ENCODE data around the gene APOC1. TPM values are rescaled to one million over a fixed set of nuclear protein-coding genes. Genes with fewer than 3 reads are reported as not detected.

The APOC1 gene
- total RNA-seq, 4 donors from 2014 or later, result 3.0 to 7.4 (median 3.5) TPM; not detected in 1

GRCh38 chr19:44890366-44891015 lies 23.9 kb upstream of the APOC1 start:
- Histone ChIP-seq H3K27me3 (no peaks in the 10 kb centered on the region), H3K27ac (peak overlapping the region; percentile 85 to 96), H3K36me3 (no peaks in the 10 kb centered on the region), H3K4me1 (peaks cover 4 to 14% of the 10 kb centered on the region in 2 donors), H3K4me3 (peak overlapping the region; percentile 50 to 59), H3K9me3 (no peaks in the 10 kb centered on the region)
- peak in 1 of 2 donors; percentile 100 for DNase-seq
- TF ChIP-seq POLR2A (IDR thresholded peaks at IDR 0.05) (peak; percentile 65 to 66), CTCF (IDR thresholded peaks at IDR 0.05) (no peak)
- intact Hi-C loops (cut with DNase I; ENCODE audit: low total_unique reads), result no loop called here

- intact Hi-C loops (cut with DNase I; ENCODE audit: low total_unique reads), result no loop called here
- H3K36me3 ChIP-seq, result no peaks in the 10 kb centered on the region
- peak in 1 of 2 donors; percentile 100 for DNase-seq
These were observed 23.2 kb upstream of the APOC1 start, which contains the start of gene TOMM40 for GRCh38 chr19:44891016-44891882. TOMM40 (plus strand) TSS chr19:44891254; CDS start chr19:44891416, 162 bp downstream.

GRCh38 chr19:44892932-44893331 lies 21.5 kb upstream of the APOC1 start:
- Histone ChIP-seq H3K36me3 (no peaks in the 10 kb centered on the region), H3K4me3 (no peak overlapping the region), H3K27ac (no peak overlapping the region), H3K9me3 (no peaks in the 10 kb centered on the region), H3K27me3 (no peaks in the 10 kb centered on the region), H3K4me1 (peaks cover 4 to 14% of the 10 kb centered on the region in 2 donors)
- intact Hi-C loops (cut with DNase I; ENCODE audit: low total_unique reads), result no loop called here
- DNase-seq, result no peak
- TF ChIP-seq POLR2A (IDR thresholded peaks at IDR 0.05), result no peak
- TF ChIP-seq CTCF (IDR thresholded peaks at IDR 0.05), result no peak

More at GRCh38 chr19:44891016-44891882, 23.2 kb upstream of the APOC1 start, which contains the start of gene TOMM40:
- no peaks in the 10 kb centered on the region for H3K27me3 ChIP-seq
- H3K4me3 ChIP-seq, result peak within 1 kb of the TSS; percentile 53 to 86
- H3K27ac ChIP-seq, result peak within 1 kb of the TSS; percentile 85 to 96
- peak in 1 of 4 experiments; percentile 2 for TF ChIP-seq CTCF (IDR thresholded peaks at IDR 0.05)
- peak in 1 of 2 donors; percentile 37 for TF ChIP-seq POLR2A (IDR thresholded peaks at IDR 0.05)
- no peaks in the 10 kb centered on the region for H3K9me3 ChIP-seq
- H3K4me1 ChIP-seq, result peaks cover 4 to 14% of the 10 kb centered on the region in 2 donors

GRCh38 chr19:44893332-44894051 lies 20.9 kb upstream of the APOC1 start:
- Histone ChIP-seq H3K27me3 (no peaks in the 10 kb centered on the region), H3K4me3 (no peak overlapping the region), H3K4me1 (peaks cover 4 to 14% of the 10 kb centered on the region in 2 donors), H3K36me3 (no peaks in the 10 kb centered on the region), H3K9me3 (no peaks in the 10 kb centered on the region), H3K27ac (no peak overlapping the region)
- TF ChIP-seq CTCF (IDR thresholded peaks at IDR 0.05), result no peak
- no peak for TF ChIP-seq POLR2A (IDR thresholded peaks at IDR 0.05)
- intact Hi-C loops (cut with DNase I; ENCODE audit: low total_unique reads), result no loop called here
- no peak for DNase-seq

Data from uterus (tissue), 4 donors.